HG03342 (cell line): ENCODE data around the gene CYB5R2.
A peak's percentile ranks its signal among the peaks of the same experiment; 100 is the strongest.

ENCODE experiments used
- ATAC-seq: cut with Tn5 transposase; IDR thresholded peaks from one replicate; pipeline ENCODE4 v1.9.1; 2021; ENCODE audit warnings: mild to moderate bottlenecking, moderate library complexity; ENCODE audit not compliant: unreplicated experiment

The CYB5R2 gene

DNA sequence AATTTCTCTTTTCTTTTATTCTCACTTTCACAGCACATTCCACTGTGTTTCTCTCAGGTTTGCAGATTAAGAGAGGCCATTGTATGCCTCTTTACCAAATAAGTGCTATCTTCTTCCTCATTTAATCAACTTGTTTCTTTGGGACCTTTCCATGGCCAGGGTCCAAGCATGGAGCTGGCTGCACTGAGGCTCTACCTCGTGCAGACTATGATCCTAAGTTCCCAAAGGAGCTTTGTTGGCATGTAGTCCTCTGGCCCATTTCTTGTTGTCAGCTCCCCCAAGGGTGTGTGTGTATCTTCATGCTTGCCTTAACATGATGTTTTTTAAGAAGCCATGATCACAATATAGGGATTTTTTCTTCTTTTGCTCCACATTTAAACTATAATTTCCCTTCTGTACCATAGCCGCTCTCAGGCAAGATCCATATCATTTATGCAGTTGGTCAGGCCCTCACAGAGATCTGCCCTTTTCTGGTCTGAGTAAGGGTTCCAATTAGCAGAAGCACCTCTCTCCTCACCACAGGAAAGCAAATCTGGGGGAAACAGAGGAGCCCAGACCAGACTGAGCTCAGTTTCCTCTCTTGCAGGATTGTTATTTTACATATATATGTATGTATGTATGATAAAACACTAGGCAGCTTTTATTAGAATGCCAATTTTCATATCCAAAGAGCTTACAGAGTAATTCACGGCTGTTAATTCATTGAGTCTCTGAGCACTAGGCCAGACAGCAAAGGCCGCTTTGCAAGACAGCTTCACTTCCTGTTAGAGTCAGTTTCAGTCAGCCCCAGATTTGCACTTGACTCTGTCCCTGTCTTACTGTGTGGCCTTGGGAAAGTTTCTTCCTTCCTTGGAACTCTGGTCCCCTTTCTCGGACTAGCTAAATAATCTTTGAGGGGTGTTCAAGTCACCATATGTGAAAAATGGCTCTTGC lies 34.3 kb downstream of the CYB5R2 start:
- ATAC-seq, result peak; percentile 76

DNA sequence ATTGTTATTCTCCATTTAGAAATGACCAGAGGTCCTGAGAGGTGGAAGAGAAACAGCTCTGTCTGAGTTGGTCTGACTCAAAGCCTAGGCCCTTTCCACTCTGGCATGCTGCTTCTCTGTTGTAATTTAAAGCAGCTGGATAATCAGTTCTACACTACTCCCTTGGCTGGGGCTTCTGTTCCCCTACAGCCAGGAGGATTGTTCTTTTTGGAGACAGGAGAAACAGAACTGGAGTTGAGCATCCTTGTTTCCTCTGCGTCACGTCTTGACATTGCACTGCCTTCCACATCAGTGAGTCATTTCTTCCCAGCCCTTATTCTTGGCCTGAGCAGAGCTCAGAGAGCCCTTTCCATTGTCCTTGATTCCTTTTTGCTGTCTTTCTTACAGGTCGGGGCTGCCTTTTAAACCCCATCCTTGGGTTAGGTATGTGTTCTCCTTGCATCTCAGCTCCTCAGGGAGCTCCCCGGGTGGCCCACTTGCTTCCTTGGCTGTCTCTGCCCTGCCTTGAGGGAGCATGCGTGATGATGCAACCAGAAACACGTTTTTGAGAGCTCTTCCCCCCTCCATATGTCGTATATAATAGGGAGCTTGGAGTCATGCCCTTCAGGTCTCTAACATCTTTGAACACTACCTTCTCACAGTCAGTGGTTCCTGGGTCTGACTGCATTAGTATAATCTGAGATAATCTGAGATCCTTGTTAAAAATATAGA lies 35.7 kb downstream of the CYB5R2 start:
- no peak for ATAC-seq

DNA sequence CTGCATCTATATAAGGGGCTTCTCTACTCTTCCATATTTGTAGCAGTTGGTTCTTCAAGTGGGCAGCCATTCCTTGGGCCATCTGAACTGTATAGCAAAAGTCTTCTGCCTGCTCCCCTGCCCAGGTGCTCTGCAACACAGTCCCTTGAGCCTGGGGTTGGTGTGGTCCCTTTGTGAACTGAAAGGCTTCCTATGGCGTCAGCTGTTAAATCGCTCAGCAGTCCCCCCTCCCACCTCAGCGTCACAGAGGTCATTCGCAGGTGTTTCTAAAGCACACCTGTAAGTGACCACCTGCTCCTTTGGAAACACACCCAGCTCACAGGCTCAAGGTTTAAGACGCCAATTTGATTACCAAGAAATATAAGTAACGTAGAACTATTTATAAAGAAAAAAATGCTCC lies 37.0 kb downstream of the CYB5R2 start:
- no peak for ATAC-seq

DNA sequence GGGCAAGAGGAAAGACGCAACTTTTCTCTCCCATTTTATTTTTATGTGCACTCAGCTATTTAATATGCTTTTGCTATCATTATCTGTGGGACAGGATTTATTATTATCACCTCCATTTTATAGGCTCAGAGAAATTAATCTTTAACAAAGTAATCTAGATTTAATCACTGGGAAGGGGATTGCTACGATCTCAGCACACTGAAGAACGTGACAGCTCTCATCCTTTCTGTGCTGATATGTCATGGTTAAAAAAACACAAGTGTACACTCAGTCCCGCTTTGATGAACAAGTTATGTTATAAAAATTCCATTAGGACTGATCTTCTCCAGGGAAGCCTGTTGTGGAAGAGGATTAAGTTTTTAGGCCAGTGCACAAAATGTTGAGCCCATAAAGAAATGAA lies 37.6 kb downstream of the CYB5R2 start:
- ATAC-seq, result no peak

DNA sequence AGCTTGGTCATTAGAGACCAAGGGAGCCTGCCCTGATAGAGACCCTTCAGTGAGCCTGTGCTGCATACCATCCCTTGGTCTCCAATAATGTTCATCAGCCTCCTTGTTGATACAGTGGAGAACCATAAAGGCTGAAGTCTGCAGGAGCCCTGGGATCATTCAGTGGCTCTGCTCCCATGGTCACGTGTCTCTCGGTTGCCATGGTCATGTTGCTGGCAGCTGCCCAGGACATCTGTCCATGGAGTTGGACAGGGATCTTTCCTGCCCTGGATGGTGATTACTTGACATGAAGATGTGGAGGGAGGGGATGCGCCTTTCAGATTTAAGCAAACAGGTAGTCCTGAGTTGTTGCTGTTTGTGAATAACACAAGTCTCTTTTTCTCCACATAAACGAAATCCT lies 38.2 kb downstream of the CYB5R2 start:
- no peak for ATAC-seq

DNA sequence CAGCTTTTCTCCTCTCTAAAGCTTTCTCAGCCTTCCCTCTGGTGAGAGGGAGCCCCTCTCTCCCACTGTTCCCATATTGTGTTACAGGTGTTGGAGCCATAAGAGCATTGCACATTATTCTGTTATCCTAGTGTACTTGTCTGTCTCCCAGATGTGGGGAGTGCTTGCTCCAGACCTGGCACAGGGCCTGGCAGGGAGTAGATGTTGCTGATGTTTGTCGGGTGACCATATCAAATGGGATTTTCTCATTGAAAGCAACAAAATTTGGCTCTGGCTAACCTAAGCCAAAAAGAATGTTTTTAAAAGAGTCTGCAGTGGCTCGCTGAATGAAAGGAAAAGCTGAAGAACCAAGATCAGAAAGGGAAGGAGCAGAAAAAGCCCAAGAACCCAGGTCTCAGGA lies 41.1 kb downstream of the CYB5R2 start:
- ATAC-seq, result no peak

DNA sequence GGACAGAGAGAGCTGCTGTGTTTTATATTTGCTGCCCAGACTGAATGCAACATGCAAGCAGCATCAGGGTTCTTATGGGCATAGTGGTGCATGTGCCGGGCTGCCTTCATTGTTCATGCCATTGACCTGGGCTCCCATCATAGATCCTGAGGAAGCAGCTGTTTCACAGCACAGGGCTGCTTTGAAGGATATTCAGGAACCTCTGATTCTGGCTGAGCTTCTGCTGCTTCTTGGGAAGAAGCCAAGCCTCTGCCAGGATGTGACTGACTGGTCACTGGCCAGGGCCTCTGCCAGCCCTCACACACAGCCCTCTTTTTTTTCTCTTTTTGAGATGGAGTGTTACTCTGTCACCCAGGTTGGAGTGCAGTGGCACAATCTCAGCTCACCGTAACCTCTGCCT lies 43.3 kb downstream of the CYB5R2 start:
- ATAC-seq, result no peak

DNA sequence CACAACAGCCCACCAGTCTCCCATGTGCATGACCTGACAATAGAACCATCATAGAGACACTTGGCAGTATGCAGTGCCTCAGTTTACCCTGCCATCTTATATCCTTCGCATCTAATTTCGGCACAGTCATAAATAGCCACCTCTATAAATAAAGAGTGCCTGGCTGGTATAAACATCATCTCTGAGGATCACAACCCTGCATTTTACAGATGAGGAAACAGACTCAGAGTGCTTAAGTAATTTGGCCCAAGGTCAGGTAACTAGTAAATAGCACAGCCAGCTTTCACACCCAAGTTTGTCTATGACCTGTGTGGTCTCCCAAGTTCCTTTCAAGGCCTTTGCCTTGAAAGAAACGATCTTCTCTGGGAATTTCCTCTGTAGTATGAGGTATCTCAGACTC lies 44.6 kb downstream of the CYB5R2 start:
- ATAC-seq, result no peak

DNA sequence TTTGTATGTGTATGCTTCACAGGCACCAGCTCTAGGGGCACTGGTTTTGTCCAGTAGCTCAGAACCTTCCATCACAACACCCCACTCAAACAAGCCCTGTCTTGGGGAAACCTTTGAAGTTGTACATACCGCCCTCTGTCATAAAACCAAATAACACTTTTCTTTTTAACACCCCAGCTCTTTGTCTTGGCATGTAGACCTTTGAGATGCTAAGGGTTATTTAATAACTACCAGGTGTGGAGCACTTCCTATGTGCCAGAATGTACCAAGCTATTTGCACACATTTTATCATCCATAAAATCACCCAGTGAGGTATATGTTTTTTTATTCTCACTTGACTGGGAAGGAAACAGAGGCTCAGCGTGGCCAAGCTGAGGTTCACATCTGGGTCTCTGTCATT lies 50.6 kb downstream of the CYB5R2 start:
- no peak for ATAC-seq

DNA sequence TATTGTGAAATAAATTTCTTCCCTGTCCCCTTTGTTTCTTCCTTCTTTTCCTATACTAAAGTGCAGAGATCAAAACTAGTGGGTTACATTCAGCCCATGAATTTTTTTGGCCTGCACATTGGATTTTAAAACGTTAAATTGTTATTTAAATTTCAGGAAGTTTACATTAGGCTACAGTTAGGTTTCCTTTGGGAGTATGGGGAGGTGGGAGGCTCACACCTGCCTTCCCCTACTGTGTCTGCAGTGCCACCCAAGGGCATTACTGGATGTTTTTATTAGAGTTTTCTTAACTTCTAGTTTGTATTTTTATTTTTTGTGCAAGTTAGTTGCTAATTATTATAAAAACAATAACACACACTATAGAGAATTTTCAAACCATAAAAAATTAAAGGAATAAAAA lies 51.7 kb downstream of the CYB5R2 start:
- no peak for ATAC-seq

DNA sequence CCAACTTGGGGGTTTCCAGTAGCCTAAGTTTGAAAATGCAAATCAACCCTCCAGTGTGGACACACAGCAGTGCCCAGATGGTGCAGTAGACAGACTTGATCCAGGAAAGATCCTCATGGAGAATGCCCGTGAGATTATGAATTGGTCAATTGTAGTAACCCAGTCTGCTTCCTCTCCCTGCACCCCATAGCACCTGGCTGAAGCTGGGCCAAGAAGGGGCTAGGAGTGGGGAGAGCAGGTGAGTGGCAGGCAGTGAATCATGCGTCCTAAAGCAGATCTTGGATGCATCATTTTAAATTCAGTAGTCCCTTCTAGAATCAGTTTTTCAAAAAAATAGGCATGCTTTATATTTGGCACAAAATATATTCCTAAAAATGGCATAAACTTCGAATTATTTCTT lies 52.2 kb downstream of the CYB5R2 start:
- no peak for ATAC-seq

DNA sequence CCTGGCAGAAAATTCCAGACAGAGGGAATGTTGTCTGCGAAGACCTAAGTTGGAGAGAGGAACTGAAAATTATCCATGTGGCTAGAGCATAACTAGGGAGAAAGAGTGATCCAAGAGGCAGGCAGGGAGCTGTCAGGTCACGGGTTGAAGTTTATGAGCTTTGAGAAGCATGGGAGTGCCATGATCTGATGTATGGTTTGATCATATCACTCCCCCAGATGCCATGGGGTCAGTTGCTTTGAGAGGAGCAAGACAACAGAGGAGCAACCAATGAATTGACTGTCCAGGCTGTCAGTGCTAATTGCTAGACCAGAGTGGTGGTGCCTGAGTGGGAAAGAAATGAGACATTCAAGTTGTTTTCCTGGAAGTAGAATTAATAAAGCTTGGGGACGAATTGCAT lies 54.0 kb downstream of the CYB5R2 start:
- no peak for ATAC-seq

DNA sequence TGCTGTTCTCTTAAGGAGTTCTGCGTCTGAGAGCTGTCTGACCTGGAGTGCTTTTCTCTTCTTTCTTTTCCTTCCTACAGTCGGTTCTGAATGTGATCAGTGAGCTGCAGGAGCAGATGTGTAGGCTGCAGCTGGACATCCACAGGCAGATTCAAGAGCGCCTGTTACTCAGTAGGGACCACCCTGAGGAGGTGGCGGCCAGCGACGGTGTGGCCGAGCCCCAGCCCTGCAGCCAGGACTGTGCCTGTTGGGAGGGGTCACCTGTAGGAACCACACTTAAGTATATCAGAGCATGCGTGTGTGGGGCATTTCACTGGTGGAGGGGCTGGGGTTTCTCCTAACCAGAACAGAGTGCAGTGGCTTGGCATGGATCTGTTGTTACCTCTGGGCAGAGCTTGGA lies 56.3 kb downstream of the CYB5R2 start:
- no peak for ATAC-seq
